ENCODE results near the gene DMBX1.

DMBX1 gene

DNA sequence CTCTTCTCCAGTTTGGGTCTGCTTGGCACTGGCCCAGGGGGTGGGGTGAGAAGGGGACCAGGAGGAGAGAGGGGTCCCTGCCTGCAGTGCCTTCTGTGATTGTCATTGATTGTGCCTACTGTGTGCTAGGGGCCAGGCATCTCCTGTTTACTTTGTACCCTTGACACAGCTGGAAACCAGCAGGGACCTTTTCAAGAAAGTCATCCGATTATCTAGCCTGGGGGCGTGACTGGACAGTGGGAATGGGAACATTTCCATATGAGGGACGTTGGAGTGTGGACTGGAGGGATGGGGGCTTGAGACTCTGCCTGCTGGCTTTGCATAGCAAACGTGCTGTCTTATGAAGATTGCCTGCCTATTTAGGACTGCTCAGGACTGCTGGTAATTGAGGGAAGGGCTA, 19.8 kb upstream of the DMBX1 start:
- H4K20me1 ChIP-seq (ENCODE audit: insufficient read depth, low read length): peaks cover 8% of the 10 kb centered on the region
- H3K36me3 ChIP-seq (ENCODE audit: insufficient read depth, low read length): no peaks in the 10 kb centered on the region

DNA sequence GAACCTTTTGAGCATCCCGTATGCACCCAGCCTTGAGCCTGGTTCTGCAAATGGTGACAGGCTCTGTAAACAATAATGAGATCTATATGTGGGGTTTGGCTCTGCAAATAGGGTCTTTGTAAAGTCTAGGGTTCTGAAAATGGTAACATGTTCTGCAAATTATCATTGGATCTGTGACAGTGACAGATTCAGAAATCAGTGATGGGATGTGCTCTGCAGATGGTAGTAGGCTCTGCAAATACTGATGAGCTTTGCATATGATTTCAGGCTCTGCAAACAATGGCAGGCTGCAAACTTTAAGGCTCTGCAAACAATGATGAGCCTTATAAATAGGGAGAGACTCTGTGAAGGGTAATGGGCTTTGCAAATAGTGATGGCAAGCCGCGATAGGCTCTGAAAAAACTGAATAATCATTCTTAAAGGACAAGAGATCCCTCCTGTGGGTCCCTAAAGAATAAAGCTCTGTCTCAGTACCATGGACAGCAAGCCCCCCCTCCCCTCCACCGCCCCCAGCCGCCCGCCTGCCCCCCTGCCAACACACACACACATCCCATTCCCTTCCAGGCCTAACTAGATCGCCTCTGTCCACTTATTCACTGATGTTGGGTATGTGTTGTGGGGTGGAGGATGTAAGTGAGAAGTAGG, 17.7 kb upstream of the DMBX1 start:
- Histone ChIP-seq H3K27me3 (ENCODE audit: insufficient read depth, low read length, poor library complexity) (peaks cover 33% of the 10 kb centered on the region), H2AFZ (ENCODE audit: low read depth, low read length) (no peak overlapping the region), H3K36me3 (ENCODE audit: insufficient read depth, low read length) (no peaks in the 10 kb centered on the region), H3K9ac (ENCODE audit: low read depth, low read length) (no peak overlapping the region), H4K20me1 (ENCODE audit: insufficient read depth, low read length) (peaks cover 6% of the 10 kb centered on the region), H3K4me3 (ENCODE audit: low read depth in 1 of 2, low read length in 2 of 2) (no peak overlapping the region), H3K4me1 (ENCODE audit: insufficient read depth, low read length) (peaks cover 3% of the 10 kb centered on the region; the same call in 1 of the 2 replicates), H3K79me2 (ENCODE audit: insufficient read depth, low read length) (no peaks in the 10 kb centered on the region), H3K27ac (ENCODE audit: low read length) (no peak overlapping the region), H3K9me3 (ENCODE audit: insufficient read depth, low read length, severe bottlenecking) (no peaks in the 10 kb centered on the region), H3K4me2 (ENCODE audit: insufficient read depth, low read length) (no peak overlapping the region)
- DNase-seq: no peak
- no peak for ATAC-seq (ENCODE audit: insufficient read depth, low read depth)
- no peak for TF ChIP-seq EZH2 (IDR thresholded peaks at IDR 0.05; ENCODE audit: borderline replicate concordance, low read depth, low read length, severe bottlenecking)
- TF ChIP-seq, protein P1, sequence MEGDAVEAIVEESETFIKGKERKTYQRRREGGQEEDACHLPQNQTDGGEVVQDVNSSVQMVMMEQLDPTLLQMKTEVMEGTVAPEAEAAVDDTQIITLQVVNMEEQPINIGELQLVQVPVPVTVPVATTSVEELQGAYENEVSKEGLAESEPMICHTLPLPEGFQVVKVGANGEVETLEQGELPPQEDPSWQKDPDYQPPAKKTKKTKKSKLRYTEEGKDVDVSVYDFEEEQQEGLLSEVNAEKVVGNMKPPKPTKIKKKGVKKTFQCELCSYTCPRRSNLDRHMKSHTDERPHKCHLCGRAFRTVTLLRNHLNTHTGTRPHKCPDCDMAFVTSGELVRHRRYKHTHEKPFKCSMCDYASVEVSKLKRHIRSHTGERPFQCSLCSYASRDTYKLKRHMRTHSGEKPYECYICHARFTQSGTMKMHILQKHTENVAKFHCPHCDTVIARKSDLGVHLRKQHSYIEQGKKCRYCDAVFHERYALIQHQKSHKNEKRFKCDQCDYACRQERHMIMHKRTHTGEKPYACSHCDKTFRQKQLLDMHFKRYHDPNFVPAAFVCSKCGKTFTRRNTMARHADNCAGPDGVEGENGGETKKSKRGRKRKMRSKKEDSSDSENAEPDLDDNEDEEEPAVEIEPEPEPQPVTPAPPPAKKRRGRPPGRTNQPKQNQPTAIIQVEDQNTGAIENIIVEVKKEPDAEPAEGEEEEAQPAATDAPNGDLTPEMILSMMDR (IDR thresholded peaks at IDR 0.05; ENCODE audit: borderline replicate concordance, extremely low read depth, low read length, poor library complexity, severe bottlenecking): no peak

More for the DNA sequence above, 19.8 kb upstream of the DMBX1 start:
- H3K27me3 ChIP-seq (ENCODE audit: insufficient read depth, low read length, poor library complexity): peaks cover 54% of the 10 kb centered on the region
- ATAC-seq (ENCODE audit: insufficient read depth, low read depth): no peak
- peaks cover 5% of the 10 kb centered on the region; the same call in 1 of the 2 replicates for H3K4me1 ChIP-seq (ENCODE audit: insufficient read depth, low read length)
- no peak overlapping the region for H3K4me2 ChIP-seq (ENCODE audit: insufficient read depth, low read length)
- no peak for DNase-seq
- H3K79me2 ChIP-seq (ENCODE audit: insufficient read depth, low read length): no peaks in the 10 kb centered on the region
- H3K9me3 ChIP-seq (ENCODE audit: insufficient read depth, low read length, severe bottlenecking): no peaks in the 10 kb centered on the region
- H3K4me3 ChIP-seq (ENCODE audit: low read depth in 1 of 2, low read length in 2 of 2): no peak overlapping the region
- no peak overlapping the region for H3K9ac ChIP-seq (ENCODE audit: low read depth, low read length)
- no peak overlapping the region for H2AFZ ChIP-seq (ENCODE audit: low read depth, low read length)
- TF ChIP-seq, protein P1 (IDR thresholded peaks at IDR 0.05; ENCODE audit: borderline replicate concordance, extremely low read depth, low read length, poor library complexity, severe bottlenecking): no peak
- no peak for TF ChIP-seq EZH2 (IDR thresholded peaks at IDR 0.05; ENCODE audit: borderline replicate concordance, low read depth, low read length, severe bottlenecking)
- H3K27ac ChIP-seq (ENCODE audit: low read length): no peak overlapping the region

DNA sequence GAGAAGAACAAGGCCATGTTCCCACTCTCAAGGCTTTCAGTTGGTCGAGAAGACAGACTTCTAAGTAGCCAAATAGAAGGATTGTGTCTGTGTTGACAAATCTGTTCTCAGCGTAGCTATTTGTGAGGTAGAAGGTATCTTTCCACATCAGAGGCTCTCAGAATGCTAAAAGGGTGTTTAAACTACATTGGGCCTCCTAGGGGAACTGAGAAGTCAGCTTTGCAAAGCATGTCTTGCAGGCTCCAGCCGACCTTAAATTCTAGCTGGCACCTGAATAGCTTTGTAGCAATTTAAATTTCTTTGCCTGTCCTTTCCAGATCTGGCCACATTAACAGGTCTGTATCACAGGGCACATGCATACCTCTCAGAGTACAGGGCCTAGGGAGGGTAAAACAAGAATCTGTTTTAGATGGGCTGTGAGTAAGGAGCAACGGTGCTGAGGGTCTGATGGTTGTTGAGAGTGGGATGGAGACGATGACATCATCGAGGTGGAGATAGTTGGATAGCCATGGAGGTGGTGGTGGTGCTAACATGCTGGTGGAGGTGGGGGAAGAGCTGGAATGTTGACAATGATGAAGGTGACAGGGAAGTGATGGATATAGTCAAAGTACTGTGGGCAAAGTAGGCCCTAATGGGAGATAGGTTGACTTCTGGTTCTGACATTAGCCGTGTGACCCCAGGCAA, 17.0 kb upstream of the DMBX1 start:
- no peaks in the 10 kb centered on the region for H3K36me3 ChIP-seq (ENCODE audit: insufficient read depth, low read length)
- no peaks in the 10 kb centered on the region for H3K9me3 ChIP-seq (ENCODE audit: insufficient read depth, low read length, severe bottlenecking)
- H3K4me2 ChIP-seq (ENCODE audit: insufficient read depth, low read length): no peak overlapping the region
- H2AFZ ChIP-seq (ENCODE audit: low read depth, low read length): no peak overlapping the region
- ATAC-seq (ENCODE audit: insufficient read depth, low read depth) (no peak), DNase-seq (no peak)
- no peaks in the 10 kb centered on the region for H3K4me1 ChIP-seq (ENCODE audit: insufficient read depth, low read length)
- no peak overlapping the region for H3K4me3 ChIP-seq (ENCODE audit: low read depth in 1 of 2, low read length in 2 of 2)
- H3K79me2 ChIP-seq (ENCODE audit: insufficient read depth, low read length): no peaks in the 10 kb centered on the region
- H3K9ac ChIP-seq (ENCODE audit: low read depth, low read length): no peak overlapping the region
- H4K20me1 ChIP-seq (ENCODE audit: insufficient read depth, low read length): peaks cover 3% of the 10 kb centered on the region; the same call in 1 of the 2 replicates
- peaks cover 27% of the 10 kb centered on the region for H3K27me3 ChIP-seq (ENCODE audit: insufficient read depth, low read length, poor library complexity)
- no peak for TF ChIP-seq EZH2 (IDR thresholded peaks at IDR 0.05; ENCODE audit: borderline replicate concordance, low read depth, low read length, severe bottlenecking)
- TF ChIP-seq, protein P1 (IDR thresholded peaks at IDR 0.05; ENCODE audit: borderline replicate concordance, extremely low read depth, low read length, poor library complexity, severe bottlenecking): no peak
- H3K27ac ChIP-seq (ENCODE audit: low read length): no peak overlapping the region
